ENCODE measurements around the gene GATAD2A. TPM values are rescaled to one million over a fixed set of nuclear protein-coding genes. Genes with fewer than 3 reads are reported as not detected.

GATAD2A gene
- total RNA-seq, 2 donors from 2014 or later = 27.7 to 32.9 TPM

DNA sequence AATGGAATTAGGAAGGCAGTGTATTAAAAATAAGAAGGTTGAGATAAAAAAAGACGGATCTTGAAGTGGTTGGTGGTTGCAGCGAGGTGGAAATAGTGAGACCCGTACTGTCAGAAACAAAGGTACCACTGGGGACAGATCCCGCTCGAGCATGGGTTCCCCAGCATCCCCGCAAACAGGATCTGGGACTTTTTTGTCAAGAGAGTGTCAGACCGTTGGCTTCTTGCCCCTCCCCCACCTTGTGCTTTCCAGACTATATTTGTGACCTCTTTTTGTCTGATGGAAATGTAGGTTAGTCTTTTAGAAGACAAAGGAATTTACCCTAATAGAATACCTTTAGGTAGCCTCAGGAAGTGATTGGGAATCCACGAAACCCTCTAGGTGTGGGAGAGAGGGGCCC is 4.2 kb downstream of the GATAD2A start:
- Histone ChIP-seq H3K36me3 (no peaks in the 10 kb centered on the region), H3K27ac (peak overlapping the region in 1 of 2 donors; percentile 58), H3K9me3 (no peaks in the 10 kb centered on the region), H3K4me3 (no peak overlapping the region), H3K27me3 (no peaks in the 10 kb centered on the region), H3K4me1 (peaks cover 0 to 53% of the 10 kb centered on the region in 2 donors)
- DNase-seq (ENCODE audit: low spot score) = no peak
- TF ChIP-seq, protein P1, sequence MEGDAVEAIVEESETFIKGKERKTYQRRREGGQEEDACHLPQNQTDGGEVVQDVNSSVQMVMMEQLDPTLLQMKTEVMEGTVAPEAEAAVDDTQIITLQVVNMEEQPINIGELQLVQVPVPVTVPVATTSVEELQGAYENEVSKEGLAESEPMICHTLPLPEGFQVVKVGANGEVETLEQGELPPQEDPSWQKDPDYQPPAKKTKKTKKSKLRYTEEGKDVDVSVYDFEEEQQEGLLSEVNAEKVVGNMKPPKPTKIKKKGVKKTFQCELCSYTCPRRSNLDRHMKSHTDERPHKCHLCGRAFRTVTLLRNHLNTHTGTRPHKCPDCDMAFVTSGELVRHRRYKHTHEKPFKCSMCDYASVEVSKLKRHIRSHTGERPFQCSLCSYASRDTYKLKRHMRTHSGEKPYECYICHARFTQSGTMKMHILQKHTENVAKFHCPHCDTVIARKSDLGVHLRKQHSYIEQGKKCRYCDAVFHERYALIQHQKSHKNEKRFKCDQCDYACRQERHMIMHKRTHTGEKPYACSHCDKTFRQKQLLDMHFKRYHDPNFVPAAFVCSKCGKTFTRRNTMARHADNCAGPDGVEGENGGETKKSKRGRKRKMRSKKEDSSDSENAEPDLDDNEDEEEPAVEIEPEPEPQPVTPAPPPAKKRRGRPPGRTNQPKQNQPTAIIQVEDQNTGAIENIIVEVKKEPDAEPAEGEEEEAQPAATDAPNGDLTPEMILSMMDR (IDR thresholded peaks at IDR 0.05) = no peak

DNA sequence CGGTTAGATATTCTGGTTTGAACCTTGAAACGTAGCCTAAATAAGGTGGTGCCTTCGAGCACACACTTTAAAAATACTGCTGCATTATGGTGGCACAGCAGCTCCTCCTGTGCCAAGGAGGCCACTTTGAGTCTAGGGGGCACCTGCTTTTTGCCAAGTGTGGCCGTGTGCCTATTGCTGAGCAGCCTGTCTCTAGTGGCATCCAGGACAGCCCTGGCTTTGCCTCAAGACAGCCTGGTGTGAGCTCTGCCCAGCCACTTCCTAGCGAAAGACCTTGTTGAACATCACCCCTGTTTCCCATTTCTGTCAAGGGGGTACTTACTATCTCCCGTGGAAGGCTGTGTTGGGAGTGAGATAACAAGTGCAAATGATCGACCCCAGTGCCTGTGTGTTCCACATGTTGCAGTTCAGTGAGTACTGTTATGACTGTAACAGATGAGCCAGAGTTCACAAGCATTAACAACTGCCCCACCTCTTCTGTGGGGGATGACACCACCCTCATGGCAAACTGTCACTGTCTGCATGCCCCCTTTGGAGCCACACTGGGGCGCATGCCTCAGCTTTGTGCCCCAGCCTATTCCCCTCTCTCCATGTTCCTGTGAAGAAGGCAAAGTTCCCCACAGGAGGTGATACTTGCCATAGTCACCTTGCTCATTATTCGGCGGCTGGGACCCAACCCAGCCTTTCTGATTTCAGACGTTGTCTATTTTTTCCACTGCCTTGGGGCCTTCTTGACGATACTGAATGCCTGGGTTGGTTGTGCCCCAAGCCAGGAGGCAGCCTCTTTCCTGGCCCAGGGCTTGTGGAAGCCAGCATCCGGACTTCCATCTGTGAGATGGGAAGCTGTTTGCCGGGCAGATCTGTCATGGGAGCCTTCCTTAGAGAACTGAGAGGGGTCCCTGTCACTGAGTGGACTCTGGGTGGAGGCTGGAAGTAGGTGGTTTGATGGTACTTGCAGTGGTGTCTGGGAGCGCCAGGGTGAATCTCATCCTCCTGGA is 5.4 kb downstream of the GATAD2A start:
- Histone ChIP-seq H3K36me3 (no peaks in the 10 kb centered on the region), H3K4me1 (peaks cover 0 to 50% of the 10 kb centered on the region in 2 donors), H3K27me3 (no peaks in the 10 kb centered on the region), H3K27ac (peak overlapping the region; percentile 45 to 58), H3K9me3 (no peaks in the 10 kb centered on the region), H3K4me3 (no peak overlapping the region)
- TF ChIP-seq, protein P1 (IDR thresholded peaks at IDR 0.05) = no peak
- no peak for DNase-seq (ENCODE audit: low spot score)

DNA sequence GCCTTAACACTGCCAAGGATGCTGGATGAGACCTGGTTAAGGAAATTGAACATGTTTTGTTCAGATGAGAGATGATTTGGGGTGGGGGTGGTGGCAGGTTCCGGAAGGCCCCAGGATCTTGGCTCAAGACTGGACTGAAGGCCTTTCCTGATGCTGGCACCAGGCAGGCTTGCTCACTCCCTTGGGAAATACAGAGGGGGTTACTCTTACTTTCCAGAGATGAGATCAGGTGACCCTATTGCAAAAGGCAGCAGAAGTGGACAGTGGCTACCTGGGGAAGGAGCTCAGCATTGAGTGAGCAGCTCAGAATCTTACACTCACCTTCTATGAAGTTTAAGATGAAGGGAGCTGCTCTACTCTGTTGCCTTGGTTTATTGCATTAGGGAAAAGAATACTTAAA is 10.8 kb downstream of the GATAD2A start:
- TF ChIP-seq, protein P1 (IDR thresholded peaks at IDR 0.05) = no peak
- Histone ChIP-seq H3K4me1 (peaks cover 0 to 56% of the 10 kb centered on the region in 2 donors), H3K27ac (no peak overlapping the region), H3K27me3 (no peaks in the 10 kb centered on the region), H3K36me3 (no peaks in the 10 kb centered on the region), H3K9me3 (no peaks in the 10 kb centered on the region), H3K4me3 (no peak overlapping the region)
- DNase-seq (ENCODE audit: low spot score) = no peak

DNA sequence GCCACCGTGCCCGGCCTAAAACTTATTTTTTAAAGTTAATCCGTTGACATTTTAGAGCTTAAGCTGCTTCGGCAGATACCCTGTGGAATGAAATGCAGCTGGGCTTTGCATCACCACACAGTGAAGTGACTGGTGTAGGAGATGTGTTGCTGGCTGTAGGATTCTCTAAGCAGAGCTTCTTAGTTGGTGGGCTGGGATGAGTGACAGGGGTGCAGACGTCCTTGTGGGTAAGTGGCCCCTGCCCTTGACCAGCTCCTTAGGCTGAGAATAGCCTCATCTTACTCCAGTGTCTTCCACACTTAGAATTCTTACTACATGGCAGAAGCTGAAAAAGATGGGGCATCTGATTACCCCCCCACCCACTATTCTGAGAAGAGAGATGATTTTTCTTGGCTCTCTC is 11.6 kb downstream of the GATAD2A start:
- no peak for DNase-seq (ENCODE audit: low spot score)
- Histone ChIP-seq H3K36me3 (no peaks in the 10 kb centered on the region), H3K4me3 (no peak overlapping the region), H3K9me3 (no peaks in the 10 kb centered on the region), H3K4me1 (peaks cover 0 to 56% of the 10 kb centered on the region in 2 donors), H3K27me3 (no peaks in the 10 kb centered on the region), H3K27ac (no peak overlapping the region)
- TF ChIP-seq, protein P1 (IDR thresholded peaks at IDR 0.05) = no peak

DNA sequence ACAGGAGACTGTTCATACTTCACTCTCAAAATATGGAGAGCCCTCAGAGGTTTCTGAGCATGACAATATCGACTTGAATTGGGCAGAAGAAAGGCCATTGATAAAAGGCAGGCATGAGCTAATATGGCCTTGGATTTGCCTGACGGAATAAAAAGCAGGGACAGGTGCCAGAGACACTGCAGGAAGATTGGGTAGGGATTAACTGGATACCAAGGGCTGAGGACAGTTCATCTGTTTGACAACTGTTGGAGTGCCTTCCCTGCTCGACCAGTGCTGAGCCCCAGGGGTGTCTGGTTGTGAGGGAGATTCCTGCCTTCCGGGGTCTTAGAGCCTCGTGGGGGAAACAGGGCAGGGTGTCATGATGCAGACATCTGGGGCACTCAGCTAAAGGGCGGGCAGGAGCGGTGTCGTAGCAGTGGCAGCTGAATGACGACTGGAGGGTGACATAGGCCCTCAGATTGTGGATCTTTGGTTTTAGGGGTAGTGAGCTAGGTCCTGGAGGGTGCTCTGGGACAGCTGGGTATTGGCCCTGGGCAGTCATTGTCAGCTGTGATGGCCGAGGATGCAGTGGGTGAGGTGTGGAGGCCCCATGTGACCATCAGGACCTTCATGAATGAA is 12.3 kb downstream of the GATAD2A start:
- TF ChIP-seq, protein P1 (IDR thresholded peaks at IDR 0.05) = no peak
- peak overlapping the region in 1 of 2 donors; percentile 21 for H3K27ac ChIP-seq
- no peaks in the 10 kb centered on the region for H3K36me3 ChIP-seq
- no peak overlapping the region for H3K4me3 ChIP-seq
- H3K9me3 ChIP-seq = no peaks in the 10 kb centered on the region
- H3K4me1 ChIP-seq = peaks cover 0 to 59% of the 10 kb centered on the region in 2 donors
- no peaks in the 10 kb centered on the region for H3K27me3 ChIP-seq
- DNase-seq (ENCODE audit: low spot score) = no peak
